Mammary epithelial cell (primary cell): ENCODE results near the gene IL26.

Experiments used
- EZH2 ChIP-seq: IDR thresholded peaks from 2 replicates; pipeline ENCODE4 v1.6.1; 2012; ENCODE audit warnings: low read length, inconsistent platforms, borderline replicate concordance
- TF ChIP-seq, protein P1 (sequence below), 2 donors: IDR thresholded peaks in 1 of 2; conservative IDR thresholded peaks in 1 of 2; 2 replicates each; pipeline ENCODE4 v1.5.1; 2011 to 2012; ENCODE audit warnings: inconsistent platforms in 2 of 2, low read length in 2 of 2, mild to moderate bottlenecking in 2 of 2, control low read depth in 1 of 2, low read depth in 1 of 2; ENCODE audit not compliant: insufficient read depth in 1 of 2; ENCODE audit errors: extremely low read depth in 1 of 2

DNA sequence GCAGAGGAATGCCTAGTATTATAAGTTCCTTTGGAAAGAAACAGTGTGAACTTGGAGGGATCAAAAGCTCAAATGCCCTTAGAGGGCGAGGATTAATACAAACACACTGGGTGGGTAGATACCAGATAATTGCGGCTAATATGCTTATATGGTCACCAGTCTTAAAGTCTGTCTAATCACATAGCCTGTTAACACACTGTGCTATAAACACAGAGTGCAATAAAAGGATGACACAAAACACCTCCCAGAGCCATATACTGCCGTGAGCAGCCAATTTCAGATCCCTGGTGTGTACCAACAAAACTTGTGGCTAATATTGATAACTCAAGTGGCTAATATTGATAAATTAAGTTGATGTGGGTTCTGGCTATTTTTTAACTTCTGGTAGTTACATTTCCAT is 1.7 kb upstream of the IL26 start:
- TF ChIP-seq, protein P1, sequence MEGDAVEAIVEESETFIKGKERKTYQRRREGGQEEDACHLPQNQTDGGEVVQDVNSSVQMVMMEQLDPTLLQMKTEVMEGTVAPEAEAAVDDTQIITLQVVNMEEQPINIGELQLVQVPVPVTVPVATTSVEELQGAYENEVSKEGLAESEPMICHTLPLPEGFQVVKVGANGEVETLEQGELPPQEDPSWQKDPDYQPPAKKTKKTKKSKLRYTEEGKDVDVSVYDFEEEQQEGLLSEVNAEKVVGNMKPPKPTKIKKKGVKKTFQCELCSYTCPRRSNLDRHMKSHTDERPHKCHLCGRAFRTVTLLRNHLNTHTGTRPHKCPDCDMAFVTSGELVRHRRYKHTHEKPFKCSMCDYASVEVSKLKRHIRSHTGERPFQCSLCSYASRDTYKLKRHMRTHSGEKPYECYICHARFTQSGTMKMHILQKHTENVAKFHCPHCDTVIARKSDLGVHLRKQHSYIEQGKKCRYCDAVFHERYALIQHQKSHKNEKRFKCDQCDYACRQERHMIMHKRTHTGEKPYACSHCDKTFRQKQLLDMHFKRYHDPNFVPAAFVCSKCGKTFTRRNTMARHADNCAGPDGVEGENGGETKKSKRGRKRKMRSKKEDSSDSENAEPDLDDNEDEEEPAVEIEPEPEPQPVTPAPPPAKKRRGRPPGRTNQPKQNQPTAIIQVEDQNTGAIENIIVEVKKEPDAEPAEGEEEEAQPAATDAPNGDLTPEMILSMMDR (conservative IDR thresholded peaks at IDR 0.05 in 1 of 2, IDR thresholded peaks at IDR 0.05 in 1 of 2; ENCODE audit: extremely low read depth in 1 of 2, insufficient read depth in 1 of 2, low read depth in 1 of 2, low read length in 2 of 2): no peak
- TF ChIP-seq EZH2: no peak
